WI38 (cell line): Measurements from ENCODE around the gene POLG.

Experiments
- H3K4me3 ChIP-seq: 2 replicates; pipeline ENCODE4 v1.5.1; 2011; ENCODE audit warnings: low read depth, mild to moderate bottlenecking, control low read depth, low read length
- CTCF ChIP-seq: IDR thresholded peaks from 2 replicates; pipeline ENCODE4 v1.5.1; 2012; ENCODE audit warnings: low read depth, mild to moderate bottlenecking, control low read depth, low read length

The POLG gene

GRCh38 chr15:89345248-89345647 lies 10.6 kb upstream of the POLG start:
- H3K4me3 ChIP-seq = no peak overlapping the region
- no peak for TF ChIP-seq CTCF

GRCh38 chr15:89342840-89343239 lies 8.2 kb upstream of the POLG start:
- no peak for TF ChIP-seq CTCF
- H3K4me3 ChIP-seq = no peak overlapping the region

GRCh38 chr15:89341316-89342005 lies 6.8 kb upstream of the POLG start:
- no peak overlapping the region for H3K4me3 ChIP-seq
- TF ChIP-seq CTCF = no peak

- no peak for TF ChIP-seq CTCF
- H3K4me3 ChIP-seq = no peak overlapping the region
Observed at GRCh38 chr15:89340573-89340972, 5.9 kb upstream of the POLG start.

GRCh38 chr15:89338036-89338435 lies 3.4 kb upstream of the POLG start:
- TF ChIP-seq CTCF = no peak
- no peak overlapping the region for H3K4me3 ChIP-seq

GRCh38 chr15:89335298-89336041 lies 846 bp upstream of the POLG start:
- no peak for TF ChIP-seq CTCF
- peak overlapping the region; percentile 58 for H3K4me3 ChIP-seq

GRCh38 chr15:89333959-89334509 lies 590 bp downstream of the POLG start:
- peak overlapping the region; percentile 83 for H3K4me3 ChIP-seq
- TF ChIP-seq CTCF = no peak
